Thoracic aorta (tissue), 2 donors: ENCODE data around the gene CDC42SE2. TPM values are rescaled to one million over a fixed set of nuclear protein-coding genes. Genes with fewer than 3 reads are reported as not detected.
"Not testable (repeated sequence)": the region's sequence is repeated elsewhere in the genome, so short reads cannot be mapped to it uniquely, and the experiment has no call there.

Experiments
- ATAC-seq: fragments of 150-250 bp; one replicate; pipeline ENCODE4 v1.8.0; 2017; ENCODE audit warnings: low read depth; ENCODE audit not compliant: insufficient number of reproducible peaks, low FRiP score
- DNase-seq: peaks from one replicate; pipeline ENCODE4 v3.0.0-alpha.2; 2020; ENCODE audit warnings: low spot score
- H3K27ac ChIP-seq, 2 donors: fragments of 200-600 bp; sonication (generic); 1 replicate in 1 of 2; 2 replicates in 1 of 2; pipeline ENCODE4 v1.5.1; 2016; ENCODE audit warnings: mild to moderate bottlenecking in 2 of 2, moderate library complexity in 2 of 2
- H3K27me3 ChIP-seq: fragments of 200-600 bp; sonication (generic); replicated peaks from 2 replicates; pipeline ENCODE4 v1.6.0; 2016; ENCODE audit warnings: mild to moderate bottlenecking; ENCODE audit not compliant: insufficient read depth
- H3K36me3 ChIP-seq: fragments of 200-600 bp; sonication (generic); one replicate; pipeline ENCODE4 v1.5.1; 2016
- H3K4me1 ChIP-seq, 2 donors: fragments of 200-600 bp; sonication (generic); 1 replicate in 1 of 2; 2 replicates in 1 of 2; pipeline versions ENCODE4 v1.5.1 to v1.6.0; 2016; ENCODE audit warnings: low read depth in 2 of 2, mild to moderate bottlenecking in 1 of 2; ENCODE audit not compliant: control insufficient read depth in 1 of 2
- H3K4me3 ChIP-seq: fragments of 200-600 bp; sonication (generic); 2 replicates; pipeline ENCODE4 v1.5.1; 2016; ENCODE audit warnings: mild to moderate bottlenecking
- H3K9me3 ChIP-seq: fragments of 200-600 bp; sonication (generic); 2 replicates; pipeline ENCODE4 v1.5.1; 2016
- CTCF ChIP-seq: fragments of 200-600 bp; sonication (generic); IDR thresholded peaks from one replicate; pipeline ENCODE4 v1.5.1; 2019; ENCODE audit warnings: antibody characterized with exemption
- total RNA-seq, 2 donors: library from RNA; depleted of rRNA; stranded (reverse); fragments of >200 nt; gene quantifications; one replicate each; pipeline versions ENCODE4 v1.1.0 to v1.2.3, GENCODE V29; 2016

Gene CDC42SE2
- total RNA-seq, 2 donors from 2014 or later = 20.3 to 38.0 TPM

GRCh38 chr5:131375351-131375750 lies 111.5 kb downstream of the CDC42SE2 start:
- TF ChIP-seq CTCF = no peak
- no peak overlapping the region for H3K4me3 ChIP-seq
- no peaks in the 10 kb centered on the region for H3K9me3 ChIP-seq
- no peak overlapping the region for H3K27ac ChIP-seq
- H3K4me1 ChIP-seq = peaks cover 21 to 42% of the 10 kb centered on the region in 2 donors
- DNase-seq (no peak), ATAC-seq (no peak)
- no peaks in the 10 kb centered on the region for H3K27me3 ChIP-seq
- H3K36me3 ChIP-seq = no peaks in the 10 kb centered on the region

GRCh38 chr5:131377346-131377745 lies 113.5 kb downstream of the CDC42SE2 start:
- H3K4me3 ChIP-seq = no peak overlapping the region
- H3K4me1 ChIP-seq = peaks cover 27 to 47% of the 10 kb centered on the region in 2 donors
- H3K36me3 ChIP-seq = no peaks in the 10 kb centered on the region
- TF ChIP-seq CTCF = no peak
- DNase-seq = no peak
- no peaks in the 10 kb centered on the region for H3K27me3 ChIP-seq
- H3K9me3 ChIP-seq = no peaks in the 10 kb centered on the region
- ATAC-seq = no peak
- H3K27ac ChIP-seq = no peak overlapping the region

GRCh38 chr5:131377785-131378325 lies 114.0 kb downstream of the CDC42SE2 start:
- Histone ChIP-seq H3K4me1 (peaks cover 27 to 47% of the 10 kb centered on the region in 2 donors), H3K27me3 (no peaks in the 10 kb centered on the region), H3K36me3 (no peaks in the 10 kb centered on the region), H3K4me3 (no peak overlapping the region), H3K27ac (no peak overlapping the region), H3K9me3 (no peaks in the 10 kb centered on the region)
- ATAC-seq (no peak), DNase-seq (no peak)
- no peak for TF ChIP-seq CTCF

GRCh38 chr5:131378721-131379541 lies 115.1 kb downstream of the CDC42SE2 start:
- peak overlapping the region; percentile 12 to 32 for H3K27ac ChIP-seq
- no peaks in the 10 kb centered on the region for H3K27me3 ChIP-seq
- H3K4me3 ChIP-seq = no peak overlapping the region
- ATAC-seq = no peak
- no peaks in the 10 kb centered on the region for H3K9me3 ChIP-seq
- DNase-seq = no peak
- no peak for TF ChIP-seq CTCF
- H3K36me3 ChIP-seq = no peaks in the 10 kb centered on the region
- H3K4me1 ChIP-seq = peaks cover 27 to 47% of the 10 kb centered on the region in 2 donors

GRCh38 chr5:131379723-131380122 lies 115.9 kb downstream of the CDC42SE2 start:
- peak overlapping the region; percentile 18 for H3K4me3 ChIP-seq
- peaks cover 27 to 51% of the 10 kb centered on the region in 2 donors for H3K4me1 ChIP-seq
- TF ChIP-seq CTCF = no peak
- H3K36me3 ChIP-seq = no peaks in the 10 kb centered on the region
- ATAC-seq = peak; percentile 11
- H3K27ac ChIP-seq = peak overlapping the region; percentile 12 to 32
- H3K9me3 ChIP-seq = no peaks in the 10 kb centered on the region
- H3K27me3 ChIP-seq = no peaks in the 10 kb centered on the region
- DNase-seq = no peak

DNA sequence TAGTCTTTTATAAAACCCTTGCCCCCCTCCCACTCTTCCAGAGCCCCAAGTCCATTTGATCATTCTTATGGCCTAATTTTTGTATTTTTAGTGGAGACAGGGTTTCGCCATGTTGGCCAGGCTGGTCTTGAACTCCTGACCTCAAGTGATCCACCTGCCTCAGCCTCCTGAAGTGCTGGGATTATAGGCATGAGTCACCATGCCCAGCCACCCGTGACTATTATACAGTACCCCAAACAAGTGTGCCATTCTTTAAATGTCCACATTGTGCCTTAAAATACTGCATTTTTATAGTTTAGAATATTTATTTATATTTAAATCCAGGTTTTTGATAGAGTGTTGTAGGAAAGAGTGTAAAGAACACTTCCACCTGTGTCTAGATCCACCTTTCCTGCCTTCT lies 116.4 kb downstream of the CDC42SE2 start:
- DNase-seq, H3K36me3 ChIP-seq, H3K27me3 ChIP-seq, H3K9me3 ChIP-seq, H3K4me3 ChIP-seq, ATAC-seq: not testable (repeated sequence)
- Histone ChIP-seq H3K27ac (peak overlapping the region in 1 of 2 donors; percentile 12), H3K4me1 (peaks cover 31 to 51% of the 10 kb centered on the region in 2 donors)
